ENCODE measurements around the gene TEX10. TPM values are rescaled to one million over a fixed set of nuclear protein-coding genes. Genes with fewer than 3 reads are reported as not detected.

Gene TEX10
- total and polyA plus RNA-seq, 5 experiments from 2014 or later: 9.6 to 27.7 (median 15.6) TPM

- peak overlapping the region in 1 of 10 donors; percentile 2 for H3K27ac Mint-ChIP-seq
- DNase-seq: no peak
- H3K4me1 Mint-ChIP-seq: peaks cover 0 to 1% (median 0%) of the 10 kb centered on the region in 4 donors
- POLR2A ChIA-PET: no interaction called here
- H3K27me3 Mint-ChIP-seq: no peaks in the 10 kb centered on the region
- H3K9me3 Mint-ChIP-seq: no peaks in the 10 kb centered on the region
- peaks cover 8 to 77% (median 56%) of the 10 kb centered on the region in 3 donors for H3K36me3 Mint-ChIP-seq
- no peak for ATAC-seq
- no peak overlapping the region for H3K4me3 Mint-ChIP-seq
Observed at GRCh38 chr9:100277166-100277979, 75.4 kb downstream of the TEX10 start.

- H3K27me3 Mint-ChIP-seq: no peaks in the 10 kb centered on the region
- POLR2A ChIA-PET: interaction anchor here (0.7 kb wide), 1 partner anchor 93 kb away, joined by 3 read pairs; no protein-coding TSS in a partner anchor
- ATAC-seq: no peak
- no peaks in the 10 kb centered on the region for H3K4me1 Mint-ChIP-seq
- H3K27ac Mint-ChIP-seq: no peak overlapping the region
- DNase-seq: no peak
- H3K4me3 Mint-ChIP-seq: no peak overlapping the region
- no peaks in the 10 kb centered on the region for H3K9me3 Mint-ChIP-seq
- H3K36me3 Mint-ChIP-seq: peaks cover 0 to 70% (median 31%) of the 10 kb centered on the region in 3 donors
Observed at GRCh38 chr9:100269656-100270055, 83.1 kb downstream of the TEX10 start.

GRCh38 chr9:100268271-100268670 is 84.5 kb downstream of the TEX10 start:
- H3K36me3 Mint-ChIP-seq: peaks cover 0 to 69% (median 41%) of the 10 kb centered on the region in 3 donors
- DNase-seq (no peak), ATAC-seq (no peak)
- H3K27me3 Mint-ChIP-seq: no peaks in the 10 kb centered on the region
- POLR2A ChIA-PET: interaction anchor here (0.5 kb wide), 1 partner anchor 1133 kb away, joined by 4 read pairs; no protein-coding TSS in a partner anchor
- H3K4me1 Mint-ChIP-seq: no peaks in the 10 kb centered on the region
- H3K4me3 Mint-ChIP-seq: no peak overlapping the region
- H3K27ac Mint-ChIP-seq: no peak overlapping the region
- no peaks in the 10 kb centered on the region for H3K9me3 Mint-ChIP-seq

GRCh38 chr9:100267211-100267610 is 85.5 kb downstream of the TEX10 start:
- H3K4me3 Mint-ChIP-seq: no peak overlapping the region
- no peaks in the 10 kb centered on the region for H3K4me1 Mint-ChIP-seq
- ATAC-seq (no peak), DNase-seq (no peak)
- POLR2A ChIA-PET: no interaction called here
- H3K9me3 Mint-ChIP-seq: no peaks in the 10 kb centered on the region
- no peak overlapping the region for H3K27ac Mint-ChIP-seq
- H3K36me3 Mint-ChIP-seq: peaks cover 0 to 63% (median 37%) of the 10 kb centered on the region in 3 donors
- no peaks in the 10 kb centered on the region for H3K27me3 Mint-ChIP-seq

Other genes with a start within 250 kb of the TEX10 start
- 10 to 100 TPM; 11.8 to 12.9 TPM for gene MSANTD3, start 74.2 kb upstream of the TEX10 start, total RNA-seq
- 1 to 10 TPM; 3.5 to 5.9 (median 4.7) TPM for gene MSANTD3, start 74.2 kb upstream of the TEX10 start, polyA plus RNA-seq
- under 1 TPM in 1 of 2 experiments, not detected in 1; 0.31 TPM for gene TMEFF1, start 120.2 kb upstream of the TEX10 start, total RNA-seq
- not detected for gene TMEFF1, start 120.2 kb upstream of the TEX10 start, polyA plus RNA-seq
- under 1 TPM in 1 of 2 experiments, not detected in 1; 0.18 TPM for gene CAVIN4, start 225.1 kb upstream of the TEX10 start, total RNA-seq
- gene CAVIN4, start 225.1 kb upstream of the TEX10 start, polyA plus RNA-seq: not detected